Measurements from ENCODE around the gene ORAI3.

DNA sequence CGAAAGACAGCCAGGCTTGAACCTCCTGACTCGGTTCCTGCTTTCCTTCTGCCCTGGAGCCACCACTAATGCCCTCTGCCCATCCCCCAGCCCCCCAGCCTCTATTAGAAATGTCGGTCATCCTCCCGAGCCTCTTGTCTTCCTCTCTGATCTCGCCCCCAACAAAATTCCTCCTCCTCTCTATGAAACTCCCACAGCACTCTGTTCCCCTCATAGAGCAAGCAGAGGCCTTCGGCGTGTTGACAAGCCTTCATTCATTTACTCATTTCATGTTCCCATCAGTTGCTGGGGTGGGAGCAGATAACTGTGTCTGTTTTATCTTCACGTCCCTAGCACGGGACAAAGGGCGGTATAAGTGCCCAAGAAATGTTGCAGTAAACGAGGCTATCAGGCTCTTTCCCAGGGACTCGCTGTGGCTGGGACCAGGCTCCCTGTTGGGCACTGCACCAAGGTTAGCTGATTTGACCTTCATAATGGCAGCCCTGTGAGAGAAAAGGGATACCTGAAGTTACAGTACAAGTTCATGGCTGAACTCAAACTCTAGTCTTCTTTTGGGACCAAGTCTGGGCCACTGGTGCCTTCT lies 17.7 kb upstream of the ORAI3 start:
- TF ChIP-seq, protein P1, sequence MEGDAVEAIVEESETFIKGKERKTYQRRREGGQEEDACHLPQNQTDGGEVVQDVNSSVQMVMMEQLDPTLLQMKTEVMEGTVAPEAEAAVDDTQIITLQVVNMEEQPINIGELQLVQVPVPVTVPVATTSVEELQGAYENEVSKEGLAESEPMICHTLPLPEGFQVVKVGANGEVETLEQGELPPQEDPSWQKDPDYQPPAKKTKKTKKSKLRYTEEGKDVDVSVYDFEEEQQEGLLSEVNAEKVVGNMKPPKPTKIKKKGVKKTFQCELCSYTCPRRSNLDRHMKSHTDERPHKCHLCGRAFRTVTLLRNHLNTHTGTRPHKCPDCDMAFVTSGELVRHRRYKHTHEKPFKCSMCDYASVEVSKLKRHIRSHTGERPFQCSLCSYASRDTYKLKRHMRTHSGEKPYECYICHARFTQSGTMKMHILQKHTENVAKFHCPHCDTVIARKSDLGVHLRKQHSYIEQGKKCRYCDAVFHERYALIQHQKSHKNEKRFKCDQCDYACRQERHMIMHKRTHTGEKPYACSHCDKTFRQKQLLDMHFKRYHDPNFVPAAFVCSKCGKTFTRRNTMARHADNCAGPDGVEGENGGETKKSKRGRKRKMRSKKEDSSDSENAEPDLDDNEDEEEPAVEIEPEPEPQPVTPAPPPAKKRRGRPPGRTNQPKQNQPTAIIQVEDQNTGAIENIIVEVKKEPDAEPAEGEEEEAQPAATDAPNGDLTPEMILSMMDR (IDR thresholded peaks at IDR 0.05): no peak
- TF ChIP-seq POLR2A (IDR thresholded peaks at IDR 0.05): no peak
